ELF-1 (cell line): Measurements from ENCODE around the gene CPA1.

Experiments used
- DNase-seq: peaks from one replicate; pipeline ENCODE4 v3.0.0-alpha.2; 2016; ENCODE audit warnings: low read depth, low spot score

CPA1 gene

DNA sequence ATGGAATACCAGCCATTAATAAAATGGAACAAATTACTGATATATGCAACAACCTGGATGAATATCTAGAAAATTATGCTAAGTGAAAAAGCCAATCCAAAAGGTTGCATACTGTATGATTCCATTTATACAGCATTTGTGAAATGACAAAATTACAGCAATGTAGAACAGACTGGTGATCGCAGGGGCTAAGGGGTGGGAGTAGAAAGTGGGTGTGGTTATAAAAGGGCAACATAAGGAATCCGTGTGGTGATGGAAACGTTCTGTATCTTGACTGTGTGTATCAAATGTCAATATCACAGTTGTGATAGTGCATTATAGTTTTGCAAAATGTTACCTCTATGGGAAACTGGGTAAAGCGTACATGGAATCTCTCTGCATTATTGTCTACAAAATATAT is 45.5 kb downstream of the CPA1 start:
- DNase-seq = no peak

DNA sequence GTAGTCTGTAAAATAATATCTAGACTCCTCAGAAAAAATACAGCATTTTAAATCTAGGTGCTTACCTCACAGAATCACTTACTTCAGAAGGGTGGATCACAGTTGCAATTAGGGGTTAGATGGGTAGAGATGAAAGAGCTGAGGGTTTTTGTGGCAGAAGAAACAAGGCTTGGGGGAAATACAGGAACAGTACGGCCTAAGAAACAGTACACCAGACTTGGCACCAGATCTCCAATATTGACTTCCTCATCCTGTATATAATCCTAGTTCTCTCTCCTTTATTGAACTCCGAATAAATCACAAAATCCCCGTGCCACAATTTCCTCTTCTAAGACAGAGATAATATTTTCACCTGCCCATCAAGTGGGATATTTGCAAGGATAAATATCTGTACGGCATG is 46.3 kb downstream of the CPA1 start:
- DNase-seq = no peak

DNA sequence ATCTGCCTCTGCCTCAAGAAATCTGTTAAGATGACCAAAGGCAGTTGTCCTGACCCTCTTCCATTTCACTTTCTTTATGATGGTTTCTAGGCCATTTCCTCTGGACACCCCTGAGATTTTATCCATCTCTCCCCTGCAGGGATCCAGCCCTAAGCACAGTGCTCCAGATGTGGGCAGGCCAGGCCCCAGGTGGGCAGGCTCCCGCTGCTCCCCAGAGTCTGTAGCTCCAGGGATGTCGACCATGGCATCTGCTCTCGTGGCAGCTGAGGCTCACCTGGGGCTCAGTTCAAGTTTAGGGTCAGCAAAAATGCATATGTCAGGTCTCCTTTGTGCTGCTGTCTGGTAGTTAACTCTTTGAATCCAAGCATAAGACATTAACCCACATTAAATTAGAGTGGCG is 48.7 kb downstream of the CPA1 start:
- DNase-seq = no peak

DNA sequence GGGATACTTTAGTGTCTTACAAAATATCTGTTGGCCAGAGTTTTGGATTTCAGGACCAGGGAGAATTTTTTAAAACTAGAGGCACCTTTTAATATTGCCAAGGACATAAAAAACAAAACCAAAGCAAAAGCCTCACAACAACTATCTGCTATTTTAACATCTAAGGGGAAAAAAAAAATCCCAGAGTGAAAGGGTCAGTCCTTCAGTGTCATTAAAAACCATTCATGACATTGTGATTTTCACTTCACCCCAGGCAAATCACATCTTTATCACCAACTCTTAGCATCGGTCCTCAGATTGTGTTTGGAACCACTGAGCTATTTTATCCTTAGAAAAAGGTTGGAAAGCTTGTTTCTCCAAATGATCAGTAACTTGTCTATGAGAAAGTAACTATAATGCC is 49.8 kb downstream of the CPA1 start:
- DNase-seq = no peak

GRCh38 chr7:130430841-130431666 is 50.8 kb downstream of the CPA1 start:
- DNase-seq = no peak

- no peak for DNase-seq
Measured at GRCh38 chr7:130432886-130433285, 52.6 kb downstream of the CPA1 start.

DNA sequence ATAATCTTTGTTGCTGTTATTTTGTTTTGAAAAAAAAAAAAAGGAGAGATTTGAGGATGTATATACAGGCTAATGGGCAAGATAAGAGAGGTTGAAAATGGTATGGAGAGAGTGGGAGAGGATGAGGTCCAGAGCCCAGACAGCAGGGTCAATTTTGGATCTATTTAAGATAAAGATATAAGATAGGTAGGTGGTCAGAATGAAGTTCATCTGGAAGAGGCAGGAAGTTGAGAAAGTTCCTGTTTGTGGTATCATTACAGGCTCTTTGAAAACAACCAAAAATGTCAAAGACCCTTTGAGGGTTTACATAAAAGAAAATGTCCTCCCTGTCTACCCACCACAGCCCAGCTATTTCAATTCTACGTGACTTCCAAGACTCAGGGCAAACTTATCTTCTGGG is 53.0 kb downstream of the CPA1 start:
- no peak for DNase-seq

GRCh38 chr7:130435311-130435854 is 55.1 kb downstream of the CPA1 start:
- DNase-seq = no peak

DNA sequence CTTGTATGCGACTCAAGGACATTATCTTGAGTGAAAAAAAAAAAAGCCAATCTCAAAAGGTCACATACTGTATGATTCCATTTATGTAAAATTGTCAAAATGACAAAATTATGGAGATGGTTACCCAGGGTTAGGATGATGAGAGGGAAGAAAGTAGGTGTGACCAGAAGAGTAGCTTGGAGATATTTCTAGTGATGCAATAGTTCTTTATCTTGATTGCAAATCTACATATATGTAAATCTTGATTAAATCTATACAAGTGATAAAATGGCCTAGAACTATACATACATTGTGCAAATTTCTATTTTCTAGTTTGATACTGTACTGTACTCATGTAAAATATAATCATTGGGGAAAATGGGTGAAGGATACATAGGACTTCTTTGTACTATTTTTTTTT is 56.0 kb downstream of the CPA1 start:
- DNase-seq = no peak
